Measurements from ENCODE around the gene ABCG8.

ABCG8 gene

DNA sequence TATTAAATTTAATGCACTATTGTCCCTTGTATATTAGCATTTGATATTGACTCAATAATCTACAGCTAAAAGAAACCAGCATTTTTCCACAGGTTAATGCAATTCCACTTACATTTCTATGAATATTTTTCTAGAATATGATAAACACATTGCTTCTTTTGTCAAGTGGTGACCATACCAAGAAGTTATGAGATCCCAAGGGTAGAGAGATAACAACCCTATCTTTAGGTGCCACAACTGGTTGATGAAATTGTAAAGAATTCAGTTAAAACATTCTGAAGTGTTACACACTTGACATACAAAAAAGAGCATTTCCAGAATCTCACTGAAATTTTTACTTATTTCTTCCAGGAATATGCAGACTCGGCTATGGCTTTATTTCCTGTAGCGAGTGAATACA is 56.0 kb downstream of the ABCG8 start:
- no peak overlapping the region for H3K23ac ChIP-seq (ENCODE audit: low read length)
- peaks cover 13 to 24% of the 10 kb centered on the region in 2 experiments for H3K36me3 ChIP-seq (ENCODE audit: control insufficient read depth in 1 of 2, insufficient read depth in 2 of 2, low read length in 2 of 2)
- no peak overlapping the region for H3K4ac ChIP-seq (ENCODE audit: low read depth, low read length)
- no peak overlapping the region for H2AFZ ChIP-seq (ENCODE audit: insufficient read depth, low read length, poor library complexity)
- no peak overlapping the region for H2BK12ac ChIP-seq (ENCODE audit: low read length)
- H3K4me1 ChIP-seq (ENCODE audit: control insufficient read depth in 1 of 2, insufficient read depth in 2 of 2, low read length in 2 of 2) = no peaks in the 10 kb centered on the region
- no peak overlapping the region for H3K4me2 ChIP-seq (ENCODE audit: low read length)
- no peak overlapping the region for H2BK5ac ChIP-seq (ENCODE audit: low read depth, low read length, poor library complexity)
- no peak overlapping the region for H4K12ac ChIP-seq (ENCODE audit: low read depth, low read length)
- no CpG with 5 or more reads among the region's 2 CpGs for WGBS (ENCODE audit: extremely low coverage, insufficient coverage, insufficient read length)
- H3K27ac ChIP-seq (ENCODE audit: low read depth, low read length) = no peak overlapping the region
- H2BK120ac ChIP-seq (ENCODE audit: insufficient read depth, low read length, poor library complexity) = no peak overlapping the region
- H4K91ac ChIP-seq (ENCODE audit: low read depth, low read length) = no peak overlapping the region
- H3K27me3 ChIP-seq (ENCODE audit: insufficient read depth, low read length) = no peaks in the 10 kb centered on the region
- H2AK5ac ChIP-seq (ENCODE audit: low read length) = no peak overlapping the region
- peak in 1 of 2 donors; percentile 80 for DNase-seq
- no peak overlapping the region for H3K9ac ChIP-seq (ENCODE audit: low read length)
- H3K79me2 ChIP-seq (ENCODE audit: control insufficient read depth, insufficient read depth, low read length, poor library complexity) = no peaks in the 10 kb centered on the region
- H3K79me1 ChIP-seq (ENCODE audit: low read length) = no peaks in the 10 kb centered on the region
- H3K14ac ChIP-seq (ENCODE audit: low read length) = no peak overlapping the region
- H3K4me3 ChIP-seq (ENCODE audit: low read depth, low read length) = no peak overlapping the region
- no peaks in the 10 kb centered on the region for H3K9me3 ChIP-seq (ENCODE audit: insufficient read depth, low read depth, low read length)
- no peak overlapping the region for H3K18ac ChIP-seq (ENCODE audit: low read length)
- H4K8ac ChIP-seq (ENCODE audit: low read depth, low read length) = no peak overlapping the region

GRCh38 chr2:43896906-43897305 is 58.1 kb downstream of the ABCG8 start:
- Histone ChIP-seq H4K91ac (ENCODE audit: low read depth, low read length) (no peak overlapping the region), H3K4me2 (ENCODE audit: low read length) (no peak overlapping the region), H2AFZ (ENCODE audit: insufficient read depth, low read length, poor library complexity) (no peak overlapping the region), H3K14ac (ENCODE audit: low read length) (no peak overlapping the region), H3K27ac (ENCODE audit: low read depth, low read length) (no peak overlapping the region), H2BK120ac (ENCODE audit: insufficient read depth, low read length, poor library complexity) (no peak overlapping the region), H3K18ac (ENCODE audit: low read length) (no peak overlapping the region), H2BK5ac (ENCODE audit: low read depth, low read length, poor library complexity) (no peak overlapping the region), H3K36me3 (ENCODE audit: control insufficient read depth in 1 of 2, insufficient read depth in 2 of 2, low read length in 2 of 2) (peaks cover 11 to 19% of the 10 kb centered on the region in 2 experiments), H2AK5ac (ENCODE audit: low read length) (no peak overlapping the region), H3K23ac (ENCODE audit: low read length) (no peak overlapping the region), H3K79me2 (ENCODE audit: control insufficient read depth, insufficient read depth, low read length, poor library complexity) (no peaks in the 10 kb centered on the region), H2BK12ac (ENCODE audit: low read length) (no peak overlapping the region), H4K12ac (ENCODE audit: low read depth, low read length) (no peak overlapping the region), H3K9me3 (ENCODE audit: insufficient read depth, low read depth, low read length) (no peaks in the 10 kb centered on the region), H3K9ac (ENCODE audit: low read length) (no peak overlapping the region), H4K8ac (ENCODE audit: low read depth, low read length) (no peak overlapping the region), H3K4me1 (ENCODE audit: control insufficient read depth in 1 of 2, insufficient read depth in 2 of 2, low read length in 2 of 2) (no peaks in the 10 kb centered on the region), H3K4ac (ENCODE audit: low read depth, low read length) (no peak overlapping the region), H3K27me3 (ENCODE audit: insufficient read depth, low read length) (no peaks in the 10 kb centered on the region), H3K4me3 (ENCODE audit: low read depth, low read length) (no peak overlapping the region), H3K79me1 (ENCODE audit: low read length) (no peaks in the 10 kb centered on the region)
- no CpG with 5 or more reads among the region's 1 CpG for WGBS (ENCODE audit: extremely low coverage, insufficient coverage, insufficient read length)
- DNase-seq = no peak

GRCh38 chr2:43897492-43897891 is 58.7 kb downstream of the ABCG8 start:
- H3K4ac ChIP-seq (ENCODE audit: low read depth, low read length) = no peak overlapping the region
- no CpG with 5 or more reads among the region's 6 CpGs for WGBS (ENCODE audit: extremely low coverage, insufficient coverage, insufficient read length)
- no peak overlapping the region for H4K91ac ChIP-seq (ENCODE audit: low read depth, low read length)
- H3K27me3 ChIP-seq (ENCODE audit: insufficient read depth, low read length) = no peaks in the 10 kb centered on the region
- H3K23ac ChIP-seq (ENCODE audit: low read length) = no peak overlapping the region
- no peak overlapping the region for H4K8ac ChIP-seq (ENCODE audit: low read depth, low read length)
- H3K18ac ChIP-seq (ENCODE audit: low read length) = no peak overlapping the region
- no peak overlapping the region for H3K4me2 ChIP-seq (ENCODE audit: low read length)
- no peak overlapping the region for H3K9ac ChIP-seq (ENCODE audit: low read length)
- no peaks in the 10 kb centered on the region for H3K4me1 ChIP-seq (ENCODE audit: control insufficient read depth in 1 of 2, insufficient read depth in 2 of 2, low read length in 2 of 2)
- no peak overlapping the region for H2AFZ ChIP-seq (ENCODE audit: insufficient read depth, low read length, poor library complexity)
- no peak for DNase-seq
- H3K4me3 ChIP-seq (ENCODE audit: low read depth, low read length) = no peak overlapping the region
- no peaks in the 10 kb centered on the region for H3K79me1 ChIP-seq (ENCODE audit: low read length)
- no peak overlapping the region for H3K27ac ChIP-seq (ENCODE audit: low read depth, low read length)
- no peaks in the 10 kb centered on the region for H3K79me2 ChIP-seq (ENCODE audit: control insufficient read depth, insufficient read depth, low read length, poor library complexity)
- H4K12ac ChIP-seq (ENCODE audit: low read depth, low read length) = no peak overlapping the region
- peaks cover 11 to 16% of the 10 kb centered on the region in 2 experiments for H3K36me3 ChIP-seq (ENCODE audit: control insufficient read depth in 1 of 2, insufficient read depth in 2 of 2, low read length in 2 of 2)
- no peak overlapping the region for H2BK5ac ChIP-seq (ENCODE audit: low read depth, low read length, poor library complexity)
- H2BK120ac ChIP-seq (ENCODE audit: insufficient read depth, low read length, poor library complexity) = no peak overlapping the region
- no peak overlapping the region for H3K14ac ChIP-seq (ENCODE audit: low read length)
- no peak overlapping the region for H2BK12ac ChIP-seq (ENCODE audit: low read length)
- H3K9me3 ChIP-seq (ENCODE audit: insufficient read depth, low read depth, low read length) = no peaks in the 10 kb centered on the region
- no peak overlapping the region for H2AK5ac ChIP-seq (ENCODE audit: low read length)

GRCh38 chr2:43898134-43898837 is 59.5 kb downstream of the ABCG8 start:
- Histone ChIP-seq H3K4me3 (ENCODE audit: low read depth, low read length) (no peak overlapping the region), H2BK120ac (ENCODE audit: insufficient read depth, low read length, poor library complexity) (no peak overlapping the region), H4K91ac (ENCODE audit: low read depth, low read length) (no peak overlapping the region), H3K4me2 (ENCODE audit: low read length) (no peak overlapping the region), H4K8ac (ENCODE audit: low read depth, low read length) (no peak overlapping the region), H3K27me3 (ENCODE audit: insufficient read depth, low read length) (no peaks in the 10 kb centered on the region), H2AK5ac (ENCODE audit: low read length) (no peak overlapping the region), H3K14ac (ENCODE audit: low read length) (no peak overlapping the region), H3K79me1 (ENCODE audit: low read length) (no peaks in the 10 kb centered on the region), H3K9ac (ENCODE audit: low read length) (no peak overlapping the region), H4K12ac (ENCODE audit: low read depth, low read length) (no peak overlapping the region), H3K4ac (ENCODE audit: low read depth, low read length) (no peak overlapping the region), H3K36me3 (ENCODE audit: control insufficient read depth in 1 of 2, insufficient read depth in 2 of 2, low read length in 2 of 2) (peaks cover 11 to 17% of the 10 kb centered on the region in 2 experiments), H3K18ac (ENCODE audit: low read length) (no peak overlapping the region), H3K4me1 (ENCODE audit: control insufficient read depth in 1 of 2, insufficient read depth in 2 of 2, low read length in 2 of 2) (no peaks in the 10 kb centered on the region), H3K27ac (ENCODE audit: low read depth, low read length) (no peak overlapping the region), H3K79me2 (ENCODE audit: control insufficient read depth, insufficient read depth, low read length, poor library complexity) (no peaks in the 10 kb centered on the region), H2BK12ac (ENCODE audit: low read length) (no peak overlapping the region), H3K9me3 (ENCODE audit: insufficient read depth, low read depth, low read length) (no peaks in the 10 kb centered on the region), H2BK5ac (ENCODE audit: low read depth, low read length, poor library complexity) (no peak overlapping the region), H2AFZ (ENCODE audit: insufficient read depth, low read length, poor library complexity) (no peak overlapping the region), H3K23ac (ENCODE audit: low read length) (no peak overlapping the region)
- no CpG with 5 or more reads among the region's 11 CpGs for WGBS (ENCODE audit: extremely low coverage, insufficient coverage, insufficient read length)
- DNase-seq = no peak
